Measurements from ENCODE around the gene IL1B. TPM values are rescaled to one million over a fixed set of nuclear protein-coding genes. Genes with fewer than 3 reads are reported as not detected.

IL1B gene
- total RNA-seq, 1 experiment from 2014 or later, result not detected

DNA sequence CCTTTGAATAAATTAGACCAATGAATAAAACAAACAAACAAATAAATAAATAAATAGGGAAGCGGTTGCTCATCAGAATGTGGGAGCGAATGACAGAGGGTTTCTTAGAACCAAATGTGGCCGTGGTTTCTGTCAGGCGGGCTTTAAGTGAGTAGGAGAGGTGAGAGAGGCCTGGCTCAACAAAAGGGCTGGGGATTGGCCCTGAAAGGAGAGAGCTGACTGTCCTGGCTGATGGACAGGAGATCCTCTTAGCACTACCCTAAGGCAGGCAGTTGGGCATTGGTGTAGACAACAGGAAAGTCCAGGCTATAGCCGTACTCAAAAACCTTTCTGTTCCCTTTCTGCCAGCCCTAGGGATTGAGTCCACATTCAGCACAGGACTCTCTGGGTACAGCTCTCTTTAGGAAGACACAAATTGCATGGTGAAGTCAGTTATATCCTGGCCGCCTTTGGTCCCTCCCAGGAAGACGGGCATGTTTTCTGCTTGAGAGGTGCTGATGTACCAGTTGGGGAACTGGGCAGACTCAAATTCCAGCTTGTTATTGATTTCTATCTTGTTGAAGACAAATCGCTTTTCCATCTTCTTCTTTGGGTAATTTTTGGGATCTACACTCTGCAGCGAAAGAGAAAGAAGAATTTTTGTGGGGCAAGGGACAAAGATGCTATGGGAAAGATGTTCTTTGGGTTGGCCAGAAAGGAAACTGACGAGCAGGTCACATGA lies 6.5 kb downstream of the IL1B start:
- Histone ChIP-seq H3K4me1 (ENCODE audit: control insufficient read depth, insufficient read depth, low read length) (no peaks in the 10 kb centered on the region), H3K9me3 (ENCODE audit: control insufficient read depth, insufficient read depth, low read depth, low read length) (no peaks in the 10 kb centered on the region), H3K4me3 (ENCODE audit: low read depth in 2 of 2, low read length in 2 of 2) (no peak overlapping the region), H3K27ac (ENCODE audit: low read length) (no peak overlapping the region), H3K27me3 (ENCODE audit: control insufficient read depth, insufficient read depth, low read length) (peaks cover 1% of the 10 kb centered on the region; the same call in 1 of the 2 replicates), H3K36me3 (ENCODE audit: control insufficient read depth, insufficient read depth, low read length) (no peaks in the 10 kb centered on the region)
- CTCF ChIA-PET, result no interaction called here
- POLR2A ChIA-PET, result interaction anchor here (0.7 kb wide), 1 partner anchor 9 kb away, joined by 3 read pairs; no protein-coding TSS in a partner anchor
- intact Hi-C loops (cut with micrococcal nuclease; ENCODE audit: unreplicated experiment) (no loop called here), in situ Hi-C loops (cut with HindIII; ENCODE audit: low pct_unique_long_range_greater_than_20kb, low sequenced_read_pairs) (no loop called here)
- ATAC-seq, result no peak
- BruUV-seq (replicated peaks), result no TSS peak
- TF ChIP-seq, protein P1, sequence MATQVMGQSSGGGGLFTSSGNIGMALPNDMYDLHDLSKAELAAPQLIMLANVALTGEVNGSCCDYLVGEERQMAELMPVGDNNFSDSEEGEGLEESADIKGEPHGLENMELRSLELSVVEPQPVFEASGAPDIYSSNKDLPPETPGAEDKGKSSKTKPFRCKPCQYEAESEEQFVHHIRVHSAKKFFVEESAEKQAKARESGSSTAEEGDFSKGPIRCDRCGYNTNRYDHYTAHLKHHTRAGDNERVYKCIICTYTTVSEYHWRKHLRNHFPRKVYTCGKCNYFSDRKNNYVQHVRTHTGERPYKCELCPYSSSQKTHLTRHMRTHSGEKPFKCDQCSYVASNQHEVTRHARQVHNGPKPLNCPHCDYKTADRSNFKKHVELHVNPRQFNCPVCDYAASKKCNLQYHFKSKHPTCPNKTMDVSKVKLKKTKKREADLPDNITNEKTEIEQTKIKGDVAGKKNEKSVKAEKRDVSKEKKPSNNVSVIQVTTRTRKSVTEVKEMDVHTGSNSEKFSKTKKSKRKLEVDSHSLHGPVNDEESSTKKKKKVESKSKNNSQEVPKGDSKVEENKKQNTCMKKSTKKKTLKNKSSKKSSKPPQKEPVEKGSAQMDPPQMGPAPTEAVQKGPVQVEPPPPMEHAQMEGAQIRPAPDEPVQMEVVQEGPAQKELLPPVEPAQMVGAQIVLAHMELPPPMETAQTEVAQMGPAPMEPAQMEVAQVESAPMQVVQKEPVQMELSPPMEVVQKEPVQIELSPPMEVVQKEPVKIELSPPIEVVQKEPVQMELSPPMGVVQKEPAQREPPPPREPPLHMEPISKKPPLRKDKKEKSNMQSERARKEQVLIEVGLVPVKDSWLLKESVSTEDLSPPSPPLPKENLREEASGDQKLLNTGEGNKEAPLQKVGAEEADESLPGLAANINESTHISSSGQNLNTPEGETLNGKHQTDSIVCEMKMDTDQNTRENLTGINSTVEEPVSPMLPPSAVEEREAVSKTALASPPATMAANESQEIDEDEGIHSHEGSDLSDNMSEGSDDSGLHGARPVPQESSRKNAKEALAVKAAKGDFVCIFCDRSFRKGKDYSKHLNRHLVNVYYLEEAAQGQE (IDR thresholded peaks at IDR 0.05; ENCODE audit: insufficient read depth in 1 of 2, low read depth in 2 of 2, low read length in 1 of 2), result no peak
- TF ChIP-seq, protein P2, sequence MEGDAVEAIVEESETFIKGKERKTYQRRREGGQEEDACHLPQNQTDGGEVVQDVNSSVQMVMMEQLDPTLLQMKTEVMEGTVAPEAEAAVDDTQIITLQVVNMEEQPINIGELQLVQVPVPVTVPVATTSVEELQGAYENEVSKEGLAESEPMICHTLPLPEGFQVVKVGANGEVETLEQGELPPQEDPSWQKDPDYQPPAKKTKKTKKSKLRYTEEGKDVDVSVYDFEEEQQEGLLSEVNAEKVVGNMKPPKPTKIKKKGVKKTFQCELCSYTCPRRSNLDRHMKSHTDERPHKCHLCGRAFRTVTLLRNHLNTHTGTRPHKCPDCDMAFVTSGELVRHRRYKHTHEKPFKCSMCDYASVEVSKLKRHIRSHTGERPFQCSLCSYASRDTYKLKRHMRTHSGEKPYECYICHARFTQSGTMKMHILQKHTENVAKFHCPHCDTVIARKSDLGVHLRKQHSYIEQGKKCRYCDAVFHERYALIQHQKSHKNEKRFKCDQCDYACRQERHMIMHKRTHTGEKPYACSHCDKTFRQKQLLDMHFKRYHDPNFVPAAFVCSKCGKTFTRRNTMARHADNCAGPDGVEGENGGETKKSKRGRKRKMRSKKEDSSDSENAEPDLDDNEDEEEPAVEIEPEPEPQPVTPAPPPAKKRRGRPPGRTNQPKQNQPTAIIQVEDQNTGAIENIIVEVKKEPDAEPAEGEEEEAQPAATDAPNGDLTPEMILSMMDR (IDR thresholded peaks at IDR 0.05), result no peak
- TF ChIP-seq TCF7L2 (IDR thresholded peaks at IDR 0.05; ENCODE audit: low read depth, low read length) (no peak), SIN3A (IDR thresholded peaks at IDR 0.05; ENCODE audit: borderline replicate concordance, insufficient read depth, low read depth, low read length) (no peak), POLR2AphosphoS5 (IDR thresholded peaks at IDR 0.05; ENCODE audit: low read depth, low read length) (no peak)
- no peak for DNase-seq (ENCODE audit: low read depth, low spot score)

DNA sequence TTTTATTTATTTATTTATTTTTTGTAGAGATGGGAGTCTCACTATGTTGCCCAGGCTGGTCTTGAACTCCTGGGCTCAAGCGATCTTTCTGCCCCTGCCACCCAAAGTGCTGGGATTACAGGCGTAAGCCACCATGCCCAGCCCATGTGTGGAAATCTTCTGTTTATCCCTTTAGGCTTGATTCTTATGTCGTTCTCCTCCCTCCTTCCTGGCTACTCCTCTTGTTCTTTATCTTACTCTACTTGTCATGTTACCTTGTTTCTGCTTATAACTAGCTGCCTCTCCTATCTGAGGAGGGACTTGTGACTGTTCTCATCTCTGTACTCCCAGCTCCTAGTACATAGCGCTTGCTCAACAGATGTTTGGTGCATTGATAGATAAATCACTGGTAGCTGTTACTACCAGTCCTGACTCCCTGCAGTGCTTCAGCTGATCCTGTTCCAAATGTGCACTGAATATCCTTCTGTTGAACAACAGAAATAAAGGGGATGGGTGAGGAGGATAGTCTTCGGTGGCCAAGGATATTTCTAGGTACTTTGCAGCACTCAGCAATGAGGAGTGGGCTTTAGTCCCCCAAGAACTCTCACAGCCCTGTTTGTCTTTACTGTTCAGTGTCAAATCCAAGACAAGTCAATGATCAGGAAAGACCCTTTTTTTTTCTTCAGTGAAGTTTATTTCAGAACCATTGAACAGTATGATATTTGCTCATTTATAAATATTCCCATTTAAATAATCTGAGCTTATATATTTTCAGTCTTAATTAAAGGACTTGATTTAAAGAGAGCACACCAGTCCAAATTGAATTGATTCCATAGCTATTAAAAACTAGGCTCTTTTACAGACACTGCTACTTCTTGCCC lies 7.2 kb downstream of the IL1B start:
- in situ Hi-C loops (cut with HindIII; ENCODE audit: low pct_unique_long_range_greater_than_20kb, low sequenced_read_pairs), result no loop called here
- Histone ChIP-seq H3K36me3 (ENCODE audit: control insufficient read depth, insufficient read depth, low read length) (no peaks in the 10 kb centered on the region), H3K4me3 (ENCODE audit: low read depth in 2 of 2, low read length in 2 of 2) (no peak overlapping the region), H3K9me3 (ENCODE audit: control insufficient read depth, insufficient read depth, low read depth, low read length) (no peaks in the 10 kb centered on the region), H3K27ac (ENCODE audit: low read length) (no peak overlapping the region), H3K27me3 (ENCODE audit: control insufficient read depth, insufficient read depth, low read length) (no peaks in the 10 kb centered on the region), H3K4me1 (ENCODE audit: control insufficient read depth, insufficient read depth, low read length) (no peaks in the 10 kb centered on the region)
- DNase-seq (ENCODE audit: low read depth, low spot score), result no peak
- TF ChIP-seq, protein P1 (IDR thresholded peaks at IDR 0.05; ENCODE audit: insufficient read depth in 1 of 2, low read depth in 2 of 2, low read length in 1 of 2), result no peak
- no peak for TF ChIP-seq TCF7L2 (IDR thresholded peaks at IDR 0.05; ENCODE audit: low read depth, low read length)
- TF ChIP-seq, protein P2 (IDR thresholded peaks at IDR 0.05), result no peak
- intact Hi-C loops (cut with micrococcal nuclease; ENCODE audit: unreplicated experiment), result no loop called here
- ChIA-PET POLR2A (no interaction called here), CTCF (no interaction called here)
- BruUV-seq (replicated peaks), result no TSS peak
- no peak for ATAC-seq
